HG02759 (cell line): ENCODE data around the gene EPS8L2.
"Not testable (repeated sequence)": the region's sequence is repeated elsewhere in the genome, so short reads cannot be mapped to it uniquely, and the experiment has no call there.

Source experiments
- ATAC-seq: cut with Tn5 transposase; IDR thresholded peaks from one replicate; pipeline ENCODE4 v1.9.1; 2021; ENCODE audit warnings: mild to moderate bottlenecking, moderate library complexity; ENCODE audit not compliant: unreplicated experiment

Gene EPS8L2

GRCh38 chr11:724049-724777 is 18.2 kb downstream of the EPS8L2 start:
- no peak for ATAC-seq

DNA sequence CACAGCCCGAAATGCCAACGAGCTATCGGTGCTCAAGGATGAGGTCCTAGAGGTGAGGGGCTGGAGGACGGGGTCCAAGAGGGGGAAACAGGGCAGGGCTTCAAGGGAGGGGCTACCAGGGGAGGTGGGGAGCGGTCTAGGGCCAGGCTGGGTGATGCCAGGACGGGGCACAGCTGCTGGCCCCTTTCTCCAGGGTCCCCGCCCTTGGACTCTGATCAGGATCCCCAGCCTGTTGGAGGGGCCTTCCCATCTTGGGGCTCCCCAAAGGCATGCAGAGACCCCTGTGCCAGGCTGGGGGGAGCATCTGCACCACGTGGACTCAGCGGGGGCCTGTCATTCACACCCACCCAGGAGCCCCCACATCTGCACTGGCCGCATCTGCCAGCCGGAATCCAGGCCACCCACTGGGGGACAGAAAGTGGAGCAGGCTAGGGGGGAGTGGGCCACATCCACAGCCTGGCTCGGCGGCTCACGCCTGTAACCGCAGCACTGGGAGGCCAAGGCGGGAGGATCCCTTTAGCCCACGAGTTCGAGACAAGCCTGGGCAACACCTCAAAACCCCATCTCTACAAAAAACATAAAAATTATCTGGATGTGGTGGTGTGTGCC is 18.9 kb downstream of the EPS8L2 start:
- no peak for ATAC-seq

DNA sequence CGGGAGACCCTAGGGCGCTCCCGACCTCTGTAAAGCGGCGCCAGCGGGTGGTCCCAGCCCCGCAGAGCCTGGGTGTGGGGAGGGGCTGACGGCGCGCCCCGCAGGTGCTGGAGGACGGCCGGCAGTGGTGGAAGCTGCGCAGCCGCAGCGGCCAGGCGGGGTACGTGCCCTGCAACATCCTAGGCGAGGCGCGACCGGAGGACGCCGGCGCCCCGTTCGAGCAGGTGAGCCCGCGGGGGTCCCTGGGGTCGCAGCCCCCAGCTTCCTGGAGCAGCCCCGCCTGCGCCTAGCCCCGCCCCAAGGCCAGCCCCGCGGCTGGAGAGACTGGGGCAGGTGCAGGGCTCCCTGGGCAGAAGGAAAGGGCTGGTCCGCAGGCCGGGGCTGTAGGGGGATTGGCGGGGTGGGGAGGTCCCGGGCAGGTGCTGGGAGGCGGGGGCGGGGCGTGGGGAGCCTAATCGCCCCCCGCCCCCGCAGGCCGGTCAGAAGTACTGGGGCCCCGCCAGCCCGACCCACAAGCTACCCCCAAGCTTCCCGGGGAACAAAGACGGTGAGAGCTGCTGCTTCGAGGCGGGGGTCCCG is 19.7 kb downstream of the EPS8L2 start:
- ATAC-seq, result no peak

GRCh38 chr11:726278-727220 is 20.5 kb downstream of the EPS8L2 start:
- no peak for ATAC-seq

- ATAC-seq, result no peak
Observed at GRCh38 chr11:727281-727701, 21.3 kb downstream of the EPS8L2 start.

GRCh38 chr11:727859-728748 is 22.1 kb downstream of the EPS8L2 start:
- no peak for ATAC-seq

- ATAC-seq, result no peak
Observed at GRCh38 chr11:728901-729491, 23.0 kb downstream of the EPS8L2 start.

DNA sequence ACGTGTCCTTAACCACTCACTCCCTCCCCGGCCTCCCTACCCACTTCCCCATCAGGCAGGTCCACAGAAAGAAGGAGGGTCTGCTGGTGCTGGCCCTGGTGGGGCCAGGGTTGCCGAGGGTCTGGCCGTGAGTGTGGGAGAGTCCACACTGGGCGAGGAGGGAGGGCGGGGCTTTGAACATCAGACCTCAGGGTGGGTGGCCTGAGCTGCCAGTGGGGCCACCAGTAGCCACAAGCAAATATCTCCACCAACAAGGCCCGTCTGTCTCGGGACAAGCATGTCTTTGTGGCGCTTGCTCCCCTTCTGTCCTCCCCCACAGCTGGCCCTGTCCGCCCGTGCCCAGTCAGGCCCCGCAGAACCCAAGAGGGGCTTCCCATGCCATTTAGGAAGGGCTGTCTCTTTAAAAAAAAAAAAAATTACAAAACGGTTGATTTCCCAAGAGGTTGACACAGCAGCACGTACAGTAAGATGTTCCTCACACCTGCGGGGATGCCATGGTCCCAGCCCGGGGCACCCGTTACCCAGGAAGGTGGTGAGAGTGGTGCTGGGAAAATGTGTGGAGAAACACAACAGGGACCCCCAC is 23.6 kb downstream of the EPS8L2 start:
- no peak for ATAC-seq

DNA sequence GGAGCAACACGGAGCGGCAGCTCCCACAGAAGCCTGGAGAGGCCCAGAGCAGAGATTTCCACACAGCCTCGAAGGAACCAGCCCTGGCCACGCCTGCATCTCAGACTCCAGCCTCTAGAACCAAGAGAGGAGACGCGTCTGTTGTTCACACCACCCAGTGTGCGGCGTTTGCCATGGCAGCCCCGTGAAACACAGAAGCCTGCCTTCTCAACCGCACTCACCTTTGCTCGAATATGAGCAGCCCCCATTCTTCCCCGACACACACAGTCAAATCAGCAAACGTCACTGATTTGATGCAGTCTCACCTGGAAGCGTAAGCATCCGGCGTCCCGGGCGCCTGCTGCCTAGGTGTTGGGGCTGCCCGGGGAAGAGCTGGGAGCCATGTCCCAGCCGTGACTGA is 27.0 kb downstream of the EPS8L2 start:
- no peak for ATAC-seq

- not testable (repeated sequence) for ATAC-seq
Observed at GRCh38 chr11:734541-734940, 28.5 kb downstream of the EPS8L2 start.

DNA sequence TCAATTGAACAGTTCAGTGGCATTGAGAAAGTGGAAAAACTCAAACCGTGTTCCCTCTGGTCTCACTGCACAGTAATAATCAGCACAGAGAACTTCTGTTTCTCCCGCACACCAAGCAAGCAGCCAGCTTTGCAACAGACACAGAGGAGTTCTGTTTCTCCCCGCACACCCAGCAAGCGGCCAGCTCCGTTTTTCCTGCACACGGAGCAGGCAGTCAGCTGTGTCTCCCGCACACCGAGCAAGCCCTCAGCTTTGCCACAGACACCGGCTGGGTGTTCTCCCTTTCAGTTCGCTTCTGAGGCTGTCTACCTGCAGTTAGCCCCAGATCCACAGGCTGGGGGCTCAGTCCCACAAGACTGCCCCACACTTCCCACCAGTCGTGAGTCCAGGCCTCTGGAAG is 31.3 kb downstream of the EPS8L2 start:
- ATAC-seq, result no peak

DNA sequence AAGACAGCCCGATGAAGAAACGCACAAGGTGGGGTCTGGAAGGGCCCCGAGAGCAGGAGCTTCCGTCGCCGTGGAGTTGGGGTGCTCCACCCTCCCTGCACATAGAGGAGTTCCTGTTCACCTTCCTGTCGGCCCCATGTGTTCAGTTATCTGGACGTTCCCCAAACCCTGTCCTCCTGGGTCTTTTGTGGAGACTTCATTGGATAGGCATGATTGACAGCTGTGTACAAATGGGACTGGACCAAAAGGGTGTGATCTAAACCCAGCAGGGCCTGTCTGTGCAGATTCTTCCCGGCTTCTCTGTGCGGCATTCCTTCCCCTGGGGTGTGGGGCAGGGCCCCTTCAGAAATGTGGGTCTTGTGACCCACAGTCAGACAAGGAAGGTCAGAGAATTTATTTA is 31.9 kb downstream of the EPS8L2 start:
- ATAC-seq, result not testable (repeated sequence)

GRCh38 chr11:742156-742546 is 36.1 kb downstream of the EPS8L2 start:
- no peak for ATAC-seq

DNA sequence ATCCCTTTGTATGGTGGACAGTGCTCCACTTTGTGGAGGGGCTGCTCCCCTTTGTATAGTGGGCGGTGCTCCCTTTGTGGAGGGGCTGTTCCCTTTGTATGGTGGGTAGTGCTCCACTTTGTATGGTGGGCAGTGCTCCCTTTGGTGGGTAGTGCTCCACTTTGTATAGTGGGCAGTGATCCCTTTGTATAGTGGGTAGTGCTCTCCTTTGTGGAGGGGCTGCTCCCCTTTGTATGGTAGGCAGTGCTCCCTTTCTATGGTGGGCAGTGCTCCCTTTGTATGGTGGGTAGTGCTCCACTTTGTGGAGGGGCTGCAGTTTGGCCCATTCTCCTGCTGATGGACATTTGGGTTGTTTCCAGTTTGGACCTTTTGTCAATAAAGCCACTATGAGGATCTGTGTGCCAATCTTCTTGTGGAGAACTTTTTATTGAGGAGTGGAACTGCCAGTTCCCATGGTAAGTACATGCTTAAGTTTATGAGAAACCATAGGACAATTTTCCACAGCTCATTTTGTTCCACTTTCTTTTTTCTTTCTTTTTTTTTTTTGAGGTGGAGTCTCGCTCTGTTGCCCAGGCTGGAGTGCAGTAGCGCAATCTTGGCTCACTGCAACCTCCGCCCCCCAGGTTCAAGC is 36.7 kb downstream of the EPS8L2 start:
- no peak for ATAC-seq

- ATAC-seq, result no peak
Observed at GRCh38 chr11:745428-745827, 39.4 kb downstream of the EPS8L2 start.

DNA sequence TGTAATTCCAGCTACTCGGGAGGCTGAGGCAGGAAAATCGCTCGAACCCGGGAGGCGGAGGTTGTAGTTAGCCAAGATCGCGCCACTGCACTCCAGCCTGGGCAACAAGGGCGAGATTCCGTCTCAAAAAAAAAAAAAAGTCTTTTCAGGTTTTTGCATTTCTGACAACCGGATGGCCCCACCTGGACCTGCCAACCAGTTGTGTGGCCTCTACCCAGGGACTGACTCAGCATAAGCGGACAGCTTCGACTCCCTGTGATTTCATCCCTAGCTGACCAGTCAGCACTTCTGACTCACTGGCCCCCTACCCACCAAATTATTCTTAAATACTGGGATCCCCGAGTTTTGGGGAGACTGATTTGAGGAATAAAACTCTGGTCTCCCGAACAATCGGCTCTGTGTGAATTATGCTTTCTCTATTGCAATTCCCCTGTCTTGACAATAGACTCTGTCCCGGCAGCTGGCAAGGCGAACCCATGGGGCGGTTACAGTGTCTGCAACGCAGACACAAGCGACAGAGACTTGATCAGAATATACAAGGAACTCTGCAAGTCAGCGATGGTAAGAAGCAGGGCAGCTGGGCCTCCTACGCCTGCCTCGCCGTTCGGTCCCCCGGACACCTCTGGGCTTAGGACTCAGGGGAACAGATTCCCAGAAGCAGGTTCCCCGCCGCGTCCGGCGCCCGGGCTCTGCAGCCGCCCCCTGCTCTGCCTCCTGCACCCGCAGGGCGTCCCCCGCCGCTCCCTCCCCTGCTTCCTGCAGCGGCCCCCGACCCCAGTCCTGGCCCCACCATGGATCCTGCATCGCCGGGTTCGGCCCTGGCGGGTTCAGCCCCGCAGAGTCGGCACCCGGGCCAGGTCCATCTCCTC is 40.5 kb downstream of the EPS8L2 start:
- ATAC-seq, result peak; percentile 28

DNA sequence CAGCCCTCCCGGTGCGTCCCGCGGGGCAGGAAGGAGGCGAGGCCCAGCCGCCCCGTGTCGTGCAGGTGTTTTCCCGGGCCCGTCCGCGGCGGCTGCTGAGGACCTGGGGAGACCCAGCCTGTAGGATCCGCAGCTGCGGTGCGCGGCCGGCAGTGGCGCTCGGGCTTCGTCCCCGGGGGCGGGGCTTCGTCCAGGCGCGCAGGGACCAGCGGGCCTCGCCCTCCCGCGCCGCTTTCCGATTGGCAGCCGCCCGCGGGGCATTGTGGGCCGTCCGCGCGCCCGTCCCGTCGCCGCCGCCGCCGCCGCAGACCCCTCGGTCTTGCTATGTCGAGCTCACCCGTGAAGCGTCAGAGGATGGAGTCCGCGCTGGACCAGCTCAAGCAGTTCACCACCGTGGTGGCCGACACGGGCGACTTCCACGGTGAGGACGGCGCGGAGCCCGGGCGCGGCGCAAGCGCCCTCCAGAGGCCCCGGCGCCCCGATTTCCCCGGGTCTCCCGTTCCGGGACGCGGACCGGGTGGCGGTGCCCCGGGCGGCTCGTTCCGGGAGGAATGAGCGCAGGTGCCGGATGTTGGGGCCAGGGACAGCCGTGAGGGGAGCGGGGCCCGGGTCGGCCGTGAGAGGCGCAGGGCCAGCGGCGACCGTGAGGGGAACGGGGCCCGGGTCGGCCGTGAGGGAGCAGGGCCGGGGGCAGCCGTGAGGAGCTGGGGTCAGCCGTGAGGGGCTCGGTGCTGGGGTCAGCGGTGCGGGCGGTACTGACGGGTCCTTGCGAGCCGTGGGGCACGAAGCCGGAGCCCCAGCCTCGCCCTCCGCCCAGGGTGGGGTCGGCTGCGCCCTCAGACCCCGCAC is 41.4 kb downstream of the EPS8L2 start, which contains the start of gene TALDO1:
TSS of gene TALDO1 (plus strand) at position 307 of the 849 bp plus-strand sequence. CDS start at position 325, 18 bp downstream.
- peak; percentile 93 for ATAC-seq
